ENCODE data around the gene CCDC68.

- TF ChIP-seq POLR2AphosphoS5 (IDR thresholded peaks at IDR 0.05; ENCODE audit: low read depth, low read length) (no peak), REST (IDR thresholded peaks at IDR 0.05; ENCODE audit: insufficient read depth in 1 of 2, low read depth in 2 of 2, low read length in 2 of 2) (no peak)
Measured at GRCh38 chr18:54856105-54856646, 103.1 kb downstream of the CCDC68 start.

All from PFSK-1 (cell line).